ENCODE data around the gene MYL3. TPM values are rescaled to one million over a fixed set of nuclear protein-coding genes. Genes with fewer than 3 reads are reported as not detected.
"Not testable (repeated sequence)": the region's sequence is repeated elsewhere in the genome, so short reads cannot be mapped to it uniquely, and the experiment has no call there.

Gene MYL3
- polyA plus RNA-seq, 10 donors, result 75.8 to 575 (median 346) TPM

DNA sequence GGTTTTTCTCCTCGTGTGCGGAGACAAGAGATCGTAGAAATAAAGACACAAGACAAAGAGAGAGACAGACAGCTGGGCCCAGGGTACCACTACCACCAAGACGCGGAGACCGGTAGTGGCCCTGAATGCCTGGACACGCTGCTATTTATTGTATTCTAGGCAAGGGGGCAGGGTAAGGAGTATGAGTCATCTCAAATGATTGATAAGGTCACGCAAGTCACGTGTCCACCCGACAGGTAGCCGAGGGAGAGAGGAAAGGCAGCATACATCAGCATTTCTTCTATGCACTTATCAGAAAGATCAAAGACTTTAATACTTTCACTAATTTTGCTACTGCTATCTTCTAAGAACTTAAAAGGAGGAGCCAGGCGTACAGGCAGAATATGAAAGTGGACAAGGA, 28.2 kb downstream of the MYL3 start:
- no peak for DNase-seq

DNA sequence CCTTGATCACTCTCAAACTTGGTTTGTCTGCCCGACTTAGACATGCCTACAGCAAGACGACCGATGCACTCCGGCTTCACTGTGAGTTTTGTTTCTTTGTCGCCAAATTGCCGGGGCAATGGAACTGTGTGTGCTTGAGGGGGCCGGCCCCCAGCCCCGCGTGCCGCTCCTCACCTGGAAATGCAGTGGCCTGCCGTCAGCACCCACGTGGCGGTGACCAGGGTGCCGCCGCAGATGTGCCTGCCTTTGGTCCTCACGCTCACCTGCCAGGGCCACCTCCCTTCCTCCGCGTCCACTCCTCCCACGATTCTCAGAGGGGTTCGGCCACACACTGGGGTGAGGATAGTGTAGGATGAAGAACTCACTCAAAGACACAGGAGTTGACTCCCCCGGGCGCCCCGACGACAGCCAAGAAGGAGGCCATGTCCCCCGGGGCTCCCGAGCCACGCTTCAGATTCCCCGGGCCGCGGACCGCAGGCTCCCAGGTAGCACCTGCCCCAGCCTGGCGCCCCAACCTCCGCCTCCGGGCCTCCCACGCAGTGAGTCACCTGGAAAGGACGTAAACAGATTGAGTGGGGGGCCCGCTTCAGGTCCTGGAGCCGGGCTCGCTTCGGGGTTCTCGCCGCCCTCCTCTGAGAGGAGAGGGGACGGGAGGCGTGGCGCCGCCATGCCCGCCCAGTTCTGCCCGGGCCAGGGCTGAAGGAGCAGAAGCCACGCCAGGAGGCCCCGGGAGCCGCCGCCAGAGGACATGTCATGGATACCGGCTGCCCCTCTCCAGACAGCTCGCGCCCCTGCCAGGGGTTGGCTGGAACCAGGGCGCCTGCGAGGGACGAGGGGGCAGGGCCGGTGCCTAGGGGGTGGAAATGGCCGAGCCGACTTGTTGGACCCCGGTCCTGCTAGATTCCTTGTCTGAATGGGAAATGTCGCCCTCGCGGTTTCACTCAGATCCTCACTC, 29.6 kb downstream of the MYL3 start:
- no peak for DNase-seq

DNA sequence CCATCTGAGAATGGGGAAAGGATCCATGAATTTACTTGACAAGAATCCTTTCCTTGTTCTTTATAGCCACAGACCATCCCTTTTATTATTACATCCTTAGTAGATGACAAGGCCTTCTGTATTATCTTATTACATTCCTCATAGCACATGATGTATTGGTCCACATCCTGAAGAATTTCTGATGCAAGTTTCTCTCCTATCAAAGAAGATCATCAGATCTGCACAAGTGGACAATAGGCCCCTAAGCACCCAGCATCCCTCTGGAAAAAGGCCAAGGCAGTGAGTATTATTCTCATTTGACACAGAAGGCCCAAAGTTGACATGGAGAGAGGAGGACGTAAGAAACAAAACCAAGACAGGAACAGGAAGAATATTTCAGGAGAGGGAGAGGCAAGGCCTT, 31.4 kb downstream of the MYL3 start:
- no peak for DNase-seq

DNA sequence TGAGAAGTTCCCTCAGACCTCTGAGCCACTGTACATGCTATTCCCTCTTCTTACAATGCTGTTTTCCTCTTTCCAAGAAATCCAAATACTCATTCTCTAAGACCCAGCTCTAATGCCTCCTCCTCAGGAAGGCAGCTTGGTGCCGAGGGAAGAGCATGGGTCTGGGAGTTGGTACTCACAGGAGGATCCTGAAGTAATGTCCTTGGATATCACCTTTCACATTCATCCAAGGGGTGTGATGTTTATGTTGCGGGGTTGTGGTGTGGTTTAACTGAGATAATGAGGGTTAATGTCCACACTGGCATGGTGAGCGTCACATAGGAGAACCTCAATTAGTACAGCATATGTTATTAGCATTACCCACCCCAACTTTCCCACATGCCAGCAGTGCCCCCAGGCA, 31.9 kb downstream of the MYL3 start:
- DNase-seq, result no peak

DNA sequence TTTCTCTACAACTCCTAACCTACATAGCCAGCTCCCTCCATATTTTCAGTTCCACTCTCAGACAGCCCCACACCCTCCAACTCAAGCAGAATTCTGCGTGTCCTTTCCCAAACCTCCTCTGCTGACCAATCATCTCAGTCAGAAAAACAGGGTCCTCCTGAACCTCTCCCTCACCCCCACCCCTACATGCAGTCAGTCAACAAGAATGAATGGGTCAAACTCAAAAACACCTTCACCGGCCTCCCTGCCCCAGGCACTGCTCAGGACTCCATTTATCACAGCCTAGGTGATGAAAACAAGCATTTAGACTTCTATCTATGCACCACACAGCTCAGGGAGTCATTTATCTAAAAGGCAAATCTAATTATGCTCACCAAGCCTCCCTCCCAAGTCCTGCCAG, 32.4 kb downstream of the MYL3 start:
- DNase-seq, result no peak

DNA sequence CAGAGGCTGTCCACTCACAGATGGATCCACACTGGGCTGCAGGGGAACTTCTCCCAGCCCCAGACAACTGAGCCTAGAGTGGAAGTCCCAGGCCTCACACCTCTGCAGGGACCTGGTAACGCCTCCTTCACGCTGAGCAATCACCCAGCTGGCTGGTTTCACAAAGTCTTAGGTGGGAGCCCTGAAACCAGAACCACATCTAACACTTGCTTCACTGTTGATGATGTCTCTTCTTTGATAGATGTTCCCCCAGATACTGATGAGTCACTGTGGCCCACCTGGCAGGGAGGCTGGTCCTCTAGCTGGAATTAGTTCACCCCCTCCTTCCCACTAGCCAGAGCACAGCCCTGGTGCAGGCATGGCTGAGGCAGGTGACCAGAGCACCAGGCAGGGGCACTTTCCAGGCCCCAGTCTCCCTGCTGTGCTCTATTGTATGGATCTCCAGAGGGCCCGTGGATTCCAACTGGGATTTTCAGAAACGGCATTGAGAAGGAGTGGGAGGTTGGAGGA, 33.5 kb downstream of the MYL3 start:
- DNase-seq, result no peak

DNA sequence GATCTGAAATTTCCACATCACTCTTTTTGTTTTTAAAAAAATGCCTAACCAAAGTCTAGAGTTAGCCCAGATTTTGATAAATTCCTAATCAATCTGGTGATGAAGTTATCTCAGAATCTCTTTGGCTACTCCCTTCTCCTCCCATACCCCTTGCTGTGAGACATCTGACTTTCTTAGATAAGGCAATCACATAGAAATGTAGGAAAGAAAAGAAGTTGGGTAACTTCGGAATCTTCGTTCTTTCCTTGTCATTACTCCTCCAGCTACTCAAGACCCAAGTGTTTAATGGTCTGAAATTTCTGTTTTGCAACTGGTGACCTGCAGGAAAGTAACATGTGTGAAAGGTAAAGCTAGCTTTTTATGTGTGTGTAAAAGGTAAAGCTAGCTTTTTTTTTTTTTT, 37.8 kb downstream of the MYL3 start:
- DNase-seq, result no peak

DNA sequence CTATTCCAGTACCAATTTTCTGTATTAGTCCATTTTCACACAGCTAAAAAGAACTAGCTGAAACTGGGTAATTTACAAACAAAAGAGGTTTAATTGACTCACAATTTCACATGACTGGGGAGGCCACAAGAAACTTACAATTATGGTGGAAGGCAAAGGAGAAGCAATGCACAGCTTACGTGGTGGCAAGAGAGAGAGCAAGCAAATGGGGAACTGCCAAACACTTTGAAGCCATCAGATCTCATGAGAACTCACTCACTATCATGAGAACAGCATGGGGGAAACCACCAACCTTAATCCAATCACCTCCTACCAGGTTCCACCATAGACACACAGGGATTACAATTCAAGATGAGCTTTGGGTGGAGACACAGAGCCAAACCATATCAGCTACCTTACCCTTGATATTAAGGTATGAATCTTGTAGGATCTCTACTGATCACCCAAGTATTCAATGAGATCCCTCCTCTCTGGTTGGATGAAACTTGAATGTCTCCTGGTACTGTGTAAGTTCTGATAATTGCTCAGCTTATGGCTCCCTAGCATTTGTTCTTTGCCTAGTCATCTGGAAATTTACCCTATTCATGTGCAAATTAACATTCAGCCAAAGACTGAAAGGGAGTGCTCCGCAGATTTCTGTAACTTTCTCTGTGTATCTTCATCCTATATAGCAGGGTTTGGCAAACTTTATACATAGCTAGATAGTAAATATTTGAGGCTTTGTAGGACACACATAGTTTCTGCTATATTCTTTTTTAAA, 38.9 kb downstream of the MYL3 start:
- DNase-seq, result no peak

DNA sequence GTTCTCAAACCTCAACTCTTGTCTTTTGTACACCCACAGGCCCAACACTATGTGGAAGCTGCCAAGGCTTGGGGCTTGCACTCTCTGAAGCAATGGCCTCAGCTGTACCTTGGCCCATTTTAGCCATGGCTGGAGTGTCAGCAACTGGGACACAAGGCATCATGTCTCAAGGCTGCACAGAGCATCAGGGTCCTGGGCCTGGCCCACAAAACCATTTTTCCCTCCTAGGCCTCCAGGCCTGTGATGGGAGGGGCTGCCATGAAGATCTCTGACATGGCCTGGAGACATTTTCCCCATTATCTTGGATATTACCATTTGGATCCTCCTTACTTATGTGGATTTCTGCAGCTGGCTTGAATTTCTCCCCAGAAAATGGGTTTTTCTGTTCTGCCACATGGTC, 39.9 kb downstream of the MYL3 start:
- not testable (repeated sequence) for DNase-seq

DNA sequence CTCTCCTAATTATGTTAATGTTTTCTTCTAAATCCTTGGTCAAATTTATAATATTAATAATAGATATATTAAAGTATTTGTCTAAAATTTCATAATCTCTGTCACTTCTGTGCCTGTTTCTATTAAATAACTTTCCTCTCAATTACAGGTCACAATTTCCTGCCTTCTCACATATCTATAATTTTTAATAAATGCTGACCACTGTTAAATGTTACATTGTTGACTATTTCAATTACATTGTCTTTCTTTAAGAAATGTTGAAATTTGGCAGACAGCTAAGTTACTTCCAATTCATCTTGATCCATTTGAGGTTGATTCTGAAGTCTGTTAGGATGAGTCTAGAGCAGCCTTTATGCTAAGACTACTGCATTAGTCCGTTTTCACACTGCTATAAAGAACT, 41.7 kb downstream of the MYL3 start:
- DNase-seq, result no peak

DNA sequence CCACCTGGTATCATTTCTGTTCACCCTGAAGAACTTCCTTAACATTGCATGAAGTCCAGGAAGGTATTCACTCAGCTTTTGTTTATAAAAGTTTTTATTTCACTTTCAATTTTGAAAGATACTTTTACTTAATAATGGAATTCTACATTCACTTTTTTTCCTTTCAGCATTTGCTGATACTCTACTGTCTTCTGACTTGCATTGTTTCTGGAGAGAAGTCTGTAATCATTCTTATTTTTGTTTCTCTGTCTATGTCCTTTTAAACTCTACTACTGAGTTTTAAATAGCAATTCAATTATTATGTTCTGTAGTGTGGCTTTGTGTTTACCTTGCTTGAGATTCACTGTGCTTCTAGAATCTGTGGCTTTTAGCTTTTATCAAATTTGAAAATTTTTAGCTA, 42.4 kb downstream of the MYL3 start:
- no peak for DNase-seq

DNA sequence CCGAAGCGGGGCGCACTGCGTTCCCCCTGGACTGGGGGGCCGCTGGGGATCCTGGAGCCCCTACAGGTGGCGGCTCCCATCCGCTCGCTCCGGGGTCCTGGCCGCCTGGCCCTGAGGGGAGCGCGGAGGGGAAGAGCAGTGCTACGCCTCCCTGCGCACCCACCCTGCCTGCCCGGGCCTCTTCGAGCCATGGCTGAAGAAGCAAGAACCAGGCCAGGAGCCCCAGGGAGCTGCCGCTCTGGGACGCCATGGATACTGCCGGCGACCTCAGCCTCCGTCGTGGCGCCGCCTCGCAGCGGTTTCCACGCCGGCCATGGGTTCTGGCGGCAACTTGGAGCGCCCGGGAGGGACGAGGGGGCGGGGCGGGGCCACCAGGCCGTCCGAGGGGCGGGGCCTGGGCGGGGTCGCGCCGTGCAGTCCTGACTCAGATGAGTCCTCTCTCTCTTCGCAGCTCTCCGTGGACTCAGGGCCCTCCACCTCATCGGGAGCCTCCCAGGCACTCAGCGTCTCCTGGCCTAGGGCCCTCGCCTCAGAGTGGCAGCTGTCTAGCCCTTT, 50.9 kb downstream of the MYL3 start:
- DNase-seq, result peak; percentile 42 to 81 (median 51)

DNA sequence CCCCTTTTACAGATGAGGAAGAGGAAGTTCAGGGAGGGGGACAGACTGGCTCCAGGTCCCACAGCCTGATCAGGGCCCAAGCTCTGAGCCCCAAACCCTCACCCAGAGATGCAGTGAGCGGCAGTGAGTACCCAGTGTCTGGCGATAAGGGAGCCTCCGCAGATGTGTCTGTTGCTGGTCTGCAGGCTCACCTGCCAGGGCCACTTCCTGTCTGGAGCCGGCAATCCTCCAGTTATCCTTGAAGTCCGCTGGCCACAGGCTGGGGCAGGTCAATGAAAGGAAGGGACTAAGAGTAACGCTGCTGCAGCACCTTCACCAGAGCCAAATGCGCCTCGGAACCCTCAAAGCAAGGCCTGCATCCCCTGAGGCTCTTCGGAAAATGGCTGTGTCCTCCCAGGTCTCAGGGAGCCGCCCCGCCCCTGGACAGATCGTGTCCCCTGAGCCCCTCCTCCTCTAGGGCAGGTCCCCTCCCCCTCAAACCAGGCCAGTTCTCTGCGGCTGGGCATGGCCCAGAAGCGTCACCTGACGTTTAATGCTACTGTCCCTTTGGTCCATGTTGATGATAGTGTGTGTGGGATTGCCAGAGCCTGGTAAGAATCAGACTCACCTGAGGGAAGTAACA, 51.5 kb downstream of the MYL3 start:
- DNase-seq, result no peak

DNA sequence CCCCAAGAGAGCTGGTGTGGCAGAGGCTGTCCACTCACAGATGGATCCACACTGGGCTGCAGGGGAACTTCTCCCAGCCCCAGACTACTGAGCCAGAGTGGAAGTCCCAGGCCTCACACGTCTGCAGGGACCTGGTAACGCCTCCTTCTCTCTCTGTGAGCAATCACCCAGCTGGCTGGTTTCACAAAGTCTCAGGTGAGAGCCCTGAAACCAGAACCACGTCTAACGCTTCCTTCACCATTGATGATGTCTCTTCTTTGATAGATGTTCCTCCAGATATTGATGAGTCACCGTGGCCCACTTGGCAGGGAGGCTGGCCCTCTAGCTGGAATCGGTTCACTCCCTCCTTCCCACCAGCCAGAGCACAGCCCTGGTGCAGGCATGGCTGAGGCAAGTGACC, 54.5 kb downstream of the MYL3 start:
- DNase-seq, result not testable (repeated sequence)

Other genes starting within 250 kb of the MYL3 start
- gene ALS2CL, start 169.8 kb downstream of the MYL3 start, polyA plus RNA-seq (ENCODE audit: insufficient read length in 10 of 10), result 10 to 100 TPM in 1 of 10 donors, 1 to 10 TPM in 9; 2.8 to 10.3 (median 5.1) TPM
- gene TMIE, start 162.1 kb downstream of the MYL3 start, polyA plus RNA-seq (ENCODE audit: insufficient read length in 10 of 10), result 1 to 10 TPM in 3 of 10 donors, under 1 TPM in 7; 0.62 to 1.9 (median 0.90) TPM
- under 1 TPM in 7 of 10 donors, not detected in 3; 0.09 to 0.30 (median 0.16) TPM for gene PRSS50, start 145.6 kb downstream of the MYL3 start, polyA plus RNA-seq (ENCODE audit: insufficient read length in 10 of 10)
- gene PTH1R, start 14.3 kb upstream of the MYL3 start, polyA plus RNA-seq (ENCODE audit: insufficient read length in 10 of 10), result 10 to 100 TPM in 4 of 10 donors, 1 to 10 TPM in 6; 6.9 to 39.0 (median 8.6) TPM
- gene CCDC12, start 113.3 kb upstream of the MYL3 start, polyA plus RNA-seq (ENCODE audit: insufficient read length in 10 of 10), result 10 to 100 TPM; 23.5 to 48.5 (median 36.6) TPM
- 10 to 100 TPM in 8 of 10 donors, 1 to 10 TPM in 2; 9.2 to 19.8 (median 16.0) TPM for gene NBEAL2, start 116.2 kb upstream of the MYL3 start, polyA plus RNA-seq (ENCODE audit: insufficient read length in 10 of 10)